Hepatocyte (in vitro differentiated cells): ENCODE measurements around the gene SLX4IP. TPM values are rescaled to one million over a fixed set of nuclear protein-coding genes. Genes with fewer than 3 reads are reported as not detected.

Experiments used
- DNase-seq: peaks from one replicate; pipeline ENCODE4 v3.0.0-alpha.2; 2016; ENCODE audit warnings: low spot score
- H2AFZ ChIP-seq: fragments of 200-600 bp; sonication (generic); 2 replicates; pipeline ENCODE4 v1.6.0; 2016; ENCODE audit warnings: antibody characterized with exemption, mild to moderate bottlenecking
- H3K27ac ChIP-seq: fragments of 200-600 bp; sonication (generic); 2 replicates; pipeline ENCODE4 v1.5.1; 2016; ENCODE audit warnings: mild to moderate bottlenecking
- H3K27me3 ChIP-seq: fragments of 200-600 bp; sonication (generic); 2 replicates; pipeline ENCODE4 v1.6.1; 2016
- H3K36me3 ChIP-seq: fragments of 200-600 bp; sonication (generic); replicated peaks from 2 replicates; pipeline ENCODE4 v1.5.1; 2016; ENCODE audit warnings: low read depth; ENCODE audit not compliant: insufficient read depth
- H3K4me1 ChIP-seq: fragments of 200-600 bp; sonication (generic); 2 replicates; pipeline ENCODE4 v1.5.1; 2016; ENCODE audit warnings: mild to moderate bottlenecking, moderate library complexity; ENCODE audit not compliant: insufficient read depth
- H3K4me2 ChIP-seq: fragments of 200-600 bp; sonication (generic); 2 replicates; pipeline ENCODE4 v1.6.0; 2016
- H3K4me3 ChIP-seq: fragments of 200-600 bp; sonication (generic); 2 replicates; pipeline ENCODE4 v1.5.1; 2016; ENCODE audit warnings: mild to moderate bottlenecking
- H3K79me2 ChIP-seq: fragments of 200-600 bp; sonication (generic); 2 replicates; pipeline ENCODE4 v1.6.0; 2017; ENCODE audit warnings: mild to moderate bottlenecking
- H3K9me2 ChIP-seq: fragments of 200-600 bp; sonication (generic); replicated peaks from 2 replicates; pipeline ENCODE4 v1.6.0; 2017; ENCODE audit warnings: mild to moderate bottlenecking; ENCODE audit not compliant: insufficient read depth
- H3K9me3 ChIP-seq: fragments of 200-600 bp; sonication (generic); 2 replicates; pipeline ENCODE4 v1.5.1; 2016; ENCODE audit warnings: low read depth, mild to moderate bottlenecking
- H4K20me1 ChIP-seq: fragments of 200-600 bp; sonication (generic); 2 replicates; pipeline ENCODE4 v1.6.0; 2016; ENCODE audit warnings: mild to moderate bottlenecking; ENCODE audit not compliant: insufficient read depth, poor library complexity, severe bottlenecking
- EZH2 ChIP-seq: fragments of 200-600 bp; sonication (generic); IDR thresholded peaks from 2 replicates; pipeline ENCODE4 v1.6.1; 2016; ENCODE audit warnings: antibody characterized with exemption, mild to moderate bottlenecking, borderline replicate concordance
- EZH2phosphoT487 ChIP-seq: fragments of 200-600 bp; sonication (generic); IDR thresholded peaks from one replicate; pipeline ENCODE4 v1.6.1; 2018; ENCODE audit warnings: antibody characterized with exemption, mild to moderate bottlenecking, low read depth, moderate library complexity; ENCODE audit not compliant: unreplicated experiment, severe bottlenecking
- WGBS: methylation state at CpG from one replicate; pipeline ENCODE4 v1.1.6; 2016; ENCODE audit warnings: low lambda C conversion rate; ENCODE audit errors: missing lambda C conversion rate; 5-methylcytosine and 5-hydroxymethylcytosine counted together
- polyA plus RNA-seq: library from polyadenylated mRNA; unstranded; fragments of >200 nt; fragmentation: Nextera tagmentation; extraction: Ambion mirVana; gene quantifications from 2 replicates; pipeline ENCODE4 v1.2.1, GENCODE V29; 2016
- total RNA-seq: library from RNA; depleted of rRNA; stranded (reverse); fragments of >200 nt; gene quantifications from 2 replicates; pipeline ENCODE4 v1.2.3, GENCODE V29; 2014
- TF ChIP-seq, protein P1 (sequence below): fragments of 200-600 bp; sonication (generic); IDR thresholded peaks from 2 replicates; pipeline ENCODE4 v1.5.1; 2016; ENCODE audit warnings: antibody characterized with exemption, mild to moderate bottlenecking; ENCODE audit not compliant: poor library complexity

SLX4IP gene
- total and polyA plus RNA-seq, 2 experiments from 2014 or later = 2.9 to 5.7 TPM

DNA sequence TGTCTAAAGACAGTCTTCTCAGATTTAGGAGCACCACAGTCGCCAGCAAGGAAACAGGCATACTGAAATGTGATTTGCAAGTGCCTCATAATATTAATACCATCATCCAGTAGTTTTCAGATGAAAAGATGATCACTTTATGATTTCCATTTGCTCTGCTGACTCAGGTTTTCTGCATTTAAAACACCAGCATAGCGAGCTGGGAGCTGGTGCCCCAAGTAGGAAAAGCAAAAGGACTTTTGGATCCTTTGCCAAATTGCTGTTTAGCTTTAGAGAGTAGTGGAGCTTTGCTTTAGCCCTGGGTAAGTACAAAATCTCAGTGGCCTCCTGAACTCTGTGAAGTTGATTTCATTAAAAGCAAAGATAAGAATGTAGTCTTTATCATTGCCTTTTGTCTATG lies 160.2 kb downstream of the SLX4IP start:
- Histone ChIP-seq H3K79me2 (no peaks in the 10 kb centered on the region), H3K36me3 (no peaks in the 10 kb centered on the region), H3K9me2 (no peaks in the 10 kb centered on the region), H3K9me3 (no peaks in the 10 kb centered on the region), H4K20me1 (no peaks in the 10 kb centered on the region), H2AFZ (no peak overlapping the region), H3K4me2 (no peak overlapping the region), H3K4me3 (no peak overlapping the region), H3K4me1 (no peaks in the 10 kb centered on the region), H3K27ac (no peak overlapping the region), H3K27me3 (no peaks in the 10 kb centered on the region)
- DNase-seq = no peak
- TF ChIP-seq EZH2 = no peak
- TF ChIP-seq, protein P1, sequence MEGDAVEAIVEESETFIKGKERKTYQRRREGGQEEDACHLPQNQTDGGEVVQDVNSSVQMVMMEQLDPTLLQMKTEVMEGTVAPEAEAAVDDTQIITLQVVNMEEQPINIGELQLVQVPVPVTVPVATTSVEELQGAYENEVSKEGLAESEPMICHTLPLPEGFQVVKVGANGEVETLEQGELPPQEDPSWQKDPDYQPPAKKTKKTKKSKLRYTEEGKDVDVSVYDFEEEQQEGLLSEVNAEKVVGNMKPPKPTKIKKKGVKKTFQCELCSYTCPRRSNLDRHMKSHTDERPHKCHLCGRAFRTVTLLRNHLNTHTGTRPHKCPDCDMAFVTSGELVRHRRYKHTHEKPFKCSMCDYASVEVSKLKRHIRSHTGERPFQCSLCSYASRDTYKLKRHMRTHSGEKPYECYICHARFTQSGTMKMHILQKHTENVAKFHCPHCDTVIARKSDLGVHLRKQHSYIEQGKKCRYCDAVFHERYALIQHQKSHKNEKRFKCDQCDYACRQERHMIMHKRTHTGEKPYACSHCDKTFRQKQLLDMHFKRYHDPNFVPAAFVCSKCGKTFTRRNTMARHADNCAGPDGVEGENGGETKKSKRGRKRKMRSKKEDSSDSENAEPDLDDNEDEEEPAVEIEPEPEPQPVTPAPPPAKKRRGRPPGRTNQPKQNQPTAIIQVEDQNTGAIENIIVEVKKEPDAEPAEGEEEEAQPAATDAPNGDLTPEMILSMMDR = no peak
- no peak for TF ChIP-seq EZH2phosphoT487
- 78% methylated on average over 2 of the region's 2 CpGs for WGBS

DNA sequence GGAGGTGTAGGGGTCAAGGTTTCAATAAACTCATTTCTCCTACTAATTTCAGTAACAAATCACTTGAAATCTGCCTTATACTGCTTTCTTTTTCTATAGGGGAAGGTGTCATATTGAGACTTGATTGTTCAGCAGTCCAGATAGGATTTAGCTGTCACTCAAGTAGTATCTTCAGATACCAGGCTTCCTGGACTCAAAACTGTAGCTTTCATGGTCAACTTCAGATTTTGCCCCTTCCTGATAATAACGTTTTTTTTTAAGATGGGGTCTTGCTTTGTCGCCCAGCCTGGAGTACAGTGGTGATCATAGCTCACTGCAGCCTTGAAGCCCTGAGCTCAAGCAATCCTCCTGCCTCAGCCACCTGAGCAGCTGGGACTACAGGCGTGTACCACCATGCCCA lies 160.9 kb downstream of the SLX4IP start:
- no peak overlapping the region for H3K27ac ChIP-seq
- WGBS = 90% methylated on average over 3 of the region's 3 CpGs
- no peaks in the 10 kb centered on the region for H3K9me3 ChIP-seq

DNA sequence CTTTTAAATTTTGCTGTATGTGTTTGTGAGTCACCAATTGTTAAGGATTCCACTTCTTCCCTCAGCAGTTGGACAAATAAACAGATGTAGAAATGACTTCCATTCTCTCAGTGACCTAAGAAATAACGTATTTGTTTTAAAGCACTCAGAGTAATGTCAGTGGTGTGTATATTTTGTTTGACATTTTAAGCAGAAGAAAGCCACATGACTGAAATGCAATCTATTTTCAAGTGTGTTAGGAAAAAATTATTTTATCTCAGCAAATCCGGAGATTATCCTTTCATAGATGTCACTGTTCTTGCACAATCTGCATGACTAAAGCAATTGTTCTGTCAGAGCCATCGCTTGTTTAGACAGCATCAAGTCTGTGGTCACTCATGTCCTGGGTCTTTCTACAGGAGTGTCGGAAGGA lies 161.6 kb downstream of the SLX4IP start:
- no peaks in the 10 kb centered on the region for H3K9me3 ChIP-seq
- H3K9me2 ChIP-seq = no peaks in the 10 kb centered on the region
- 68% methylated on average over 4 of the region's 4 CpGs for WGBS
- H3K27ac ChIP-seq = no peak overlapping the region
- no peak overlapping the region for H3K4me2 ChIP-seq
- no peak for TF ChIP-seq EZH2
- no peak for TF ChIP-seq EZH2phosphoT487
- TF ChIP-seq, protein P1 = no peak
- no peaks in the 10 kb centered on the region for H3K4me1 ChIP-seq
- H3K36me3 ChIP-seq = no peaks in the 10 kb centered on the region
- H4K20me1 ChIP-seq = no peaks in the 10 kb centered on the region
- no peak overlapping the region for H2AFZ ChIP-seq
- no peak overlapping the region for H3K4me3 ChIP-seq
- no peak for DNase-seq
- no peaks in the 10 kb centered on the region for H3K79me2 ChIP-seq
- H3K27me3 ChIP-seq = no peaks in the 10 kb centered on the region

More for the DNA sequence above, 160.9 kb downstream of the SLX4IP start:
- H3K4me1 ChIP-seq = no peaks in the 10 kb centered on the region
- H4K20me1 ChIP-seq = no peaks in the 10 kb centered on the region
- H3K27me3 ChIP-seq = no peaks in the 10 kb centered on the region
- H2AFZ ChIP-seq = no peak overlapping the region
- H3K4me2 ChIP-seq = no peak overlapping the region
- H3K79me2 ChIP-seq = no peaks in the 10 kb centered on the region
- H3K4me3 ChIP-seq = no peak overlapping the region
- no peak for DNase-seq
- TF ChIP-seq EZH2phosphoT487 (no peak), EZH2 (no peak)
- TF ChIP-seq, protein P1 = no peak
- no peaks in the 10 kb centered on the region for H3K9me2 ChIP-seq
- H3K36me3 ChIP-seq = no peaks in the 10 kb centered on the region

DNA sequence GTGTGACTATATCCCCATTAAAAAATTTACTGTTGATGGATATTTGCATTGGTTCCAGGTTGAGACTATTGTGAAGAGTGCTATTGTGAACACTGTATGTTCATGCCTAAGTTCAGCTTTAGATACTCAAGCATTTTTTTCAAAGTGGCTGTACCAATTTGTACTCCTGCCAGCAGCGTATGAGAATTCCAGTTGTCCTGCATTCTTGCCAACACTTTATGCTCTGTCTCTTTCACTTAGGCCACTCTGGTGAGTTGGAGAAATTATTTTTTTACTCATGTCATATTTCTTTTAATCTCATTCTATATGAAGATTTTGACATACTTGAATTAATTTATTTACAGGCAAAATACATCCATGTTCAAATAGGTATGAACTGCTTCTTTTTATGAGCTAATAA lies 162.5 kb downstream of the SLX4IP start:
- no peak overlapping the region for H3K4me2 ChIP-seq
- no peak overlapping the region for H2AFZ ChIP-seq
- 96% methylated on average over 1 of the region's 1 CpG for WGBS

More for the DNA sequence above, 162.5 kb downstream of the SLX4IP start:
- Histone ChIP-seq H3K4me3 (no peak overlapping the region), H4K20me1 (no peaks in the 10 kb centered on the region), H3K79me2 (no peaks in the 10 kb centered on the region), H3K9me3 (no peaks in the 10 kb centered on the region), H3K27me3 (no peaks in the 10 kb centered on the region), H3K9me2 (no peaks in the 10 kb centered on the region), H3K27ac (no peak overlapping the region), H3K36me3 (no peaks in the 10 kb centered on the region), H3K4me1 (no peaks in the 10 kb centered on the region)
- DNase-seq = no peak
- TF ChIP-seq EZH2 = no peak
- no peak for TF ChIP-seq EZH2phosphoT487
- TF ChIP-seq, protein P1 = no peak
